NCI-H460 (cell line): Measurements from ENCODE around the gene RSRC1. TPM values are rescaled to one million over a fixed set of nuclear protein-coding genes. Genes with fewer than 3 reads are reported as not detected.
A peak's percentile ranks its signal among the peaks of the same experiment; 100 is the strongest.
"Not testable (repeated sequence)": the region's sequence is repeated elsewhere in the genome, so short reads cannot be mapped to it uniquely, and the experiment has no call there.

ENCODE experiments used
- DNase-seq: peaks from one replicate; pipeline ENCODE4 v3.0.0-alpha.2; 2016; ENCODE audit warnings: low read depth; ENCODE audit errors: extremely low read depth
- total RNA-seq: library from RNA; depleted of rRNA; stranded (reverse); fragments of >200 nt; shearing (Covaris generic); gene quantifications from 2 replicates; pipeline ENCODE4 v1.2.3, GENCODE V29; 2014

RSRC1 gene
- total RNA-seq, 1 experiment from 2014 or later = 42.8 TPM

DNA sequence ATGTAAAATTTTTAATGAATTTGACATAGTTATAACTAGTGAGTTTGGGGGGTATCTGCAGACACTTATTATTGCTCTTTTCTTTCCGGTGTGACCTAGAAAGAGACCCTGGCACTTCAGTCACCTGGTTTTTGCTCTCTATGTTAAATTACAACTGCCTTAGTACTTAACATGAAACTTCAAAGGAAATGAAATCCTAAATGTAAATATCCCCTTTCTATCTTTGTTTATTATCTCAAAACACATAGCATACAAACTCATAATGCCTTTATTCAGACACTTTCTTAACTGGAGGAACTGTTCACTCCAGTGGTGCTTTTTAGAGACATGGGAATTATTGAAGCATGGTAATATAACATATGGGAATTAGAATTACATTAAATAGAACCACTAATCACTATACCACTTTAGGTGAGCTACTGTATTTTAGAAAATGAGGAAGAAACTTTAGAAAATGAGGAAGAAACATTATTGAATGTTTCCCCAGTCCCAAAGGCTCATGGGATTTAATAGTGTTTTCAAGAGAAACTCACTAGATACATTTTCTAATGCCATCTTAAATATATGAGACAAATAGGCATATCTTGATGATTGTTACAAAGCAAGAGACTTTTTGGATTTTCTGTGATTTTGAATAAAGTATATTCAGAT, 341.6 kb downstream of the RSRC1 start:
- no peak for DNase-seq

DNA sequence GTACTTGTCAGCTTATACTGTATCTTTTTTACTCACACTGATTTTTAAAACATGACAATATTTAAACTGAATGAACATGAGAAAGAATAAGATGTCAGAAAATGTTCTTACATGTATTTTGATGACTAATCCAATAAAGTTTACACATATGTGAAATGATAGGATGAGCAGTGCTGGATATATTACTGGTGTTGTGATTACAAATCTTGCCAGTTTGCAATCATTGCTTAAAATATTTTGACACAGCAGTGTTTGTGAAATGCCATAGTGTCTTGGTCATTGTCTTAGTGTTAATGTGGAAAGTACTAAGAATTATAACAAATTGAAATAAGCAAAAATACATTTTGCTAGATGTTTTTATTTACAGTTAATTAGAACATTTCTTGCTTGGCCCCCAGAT, 342.4 kb downstream of the RSRC1 start:
- peak; percentile 11 for DNase-seq

DNA sequence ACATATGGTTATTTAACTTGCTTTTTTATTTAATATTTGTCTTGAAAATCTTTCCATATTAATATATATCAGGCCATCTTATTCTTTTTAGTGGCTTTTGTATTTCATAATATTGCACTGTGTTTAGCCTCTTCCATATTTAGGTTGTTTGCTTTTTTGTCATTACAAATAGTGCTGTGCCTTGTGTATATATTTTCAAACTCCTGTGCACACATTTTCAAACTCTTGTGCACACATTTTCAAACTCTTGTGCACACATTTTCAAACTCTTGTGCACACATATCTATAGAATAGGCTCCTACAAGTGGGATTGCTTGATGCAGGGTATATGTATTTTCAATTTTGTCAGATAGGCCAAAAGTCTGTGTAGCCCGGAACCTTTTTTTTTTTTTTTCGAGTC, 343.1 kb downstream of the RSRC1 start:
- no peak for DNase-seq

DNA sequence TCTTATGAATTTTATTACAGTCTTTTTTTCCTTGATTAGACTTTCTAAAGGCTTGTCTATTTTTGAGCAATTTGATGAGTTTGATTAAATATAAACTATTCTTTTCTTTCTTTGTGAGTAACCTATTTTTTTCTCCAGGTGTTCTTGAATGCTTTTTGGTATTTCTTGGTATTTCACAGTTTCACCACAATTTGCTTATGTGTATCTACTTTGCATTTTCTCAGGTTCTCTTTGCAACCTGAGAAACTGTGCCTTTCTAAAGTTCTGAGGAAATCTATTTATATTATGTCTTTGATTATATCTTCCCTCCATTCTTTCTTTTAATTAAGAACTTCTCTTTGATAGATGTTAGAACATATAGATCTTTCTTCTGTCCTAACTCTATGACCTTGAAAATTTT, 344.0 kb downstream of the RSRC1 start:
- DNase-seq = no peak

DNA sequence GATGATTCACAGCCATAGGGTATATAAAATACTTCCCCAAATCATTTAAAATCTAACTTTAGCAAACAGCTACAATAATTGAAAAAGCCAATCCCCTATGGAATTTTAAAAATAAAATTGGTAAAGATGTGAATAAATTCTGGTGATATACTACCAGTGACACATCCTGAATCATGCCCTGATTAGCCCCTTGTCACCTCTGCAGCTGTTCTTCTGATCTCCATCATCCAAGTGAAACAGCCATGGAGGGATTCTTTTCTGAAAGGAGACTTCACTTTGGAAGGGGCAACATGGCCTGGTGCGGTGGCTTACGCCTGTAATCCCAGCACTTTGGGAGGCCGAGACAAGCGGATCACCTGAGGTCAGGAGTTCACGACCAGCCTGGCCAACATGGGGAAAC, 345.5 kb downstream of the RSRC1 start:
- no peak for DNase-seq

DNA sequence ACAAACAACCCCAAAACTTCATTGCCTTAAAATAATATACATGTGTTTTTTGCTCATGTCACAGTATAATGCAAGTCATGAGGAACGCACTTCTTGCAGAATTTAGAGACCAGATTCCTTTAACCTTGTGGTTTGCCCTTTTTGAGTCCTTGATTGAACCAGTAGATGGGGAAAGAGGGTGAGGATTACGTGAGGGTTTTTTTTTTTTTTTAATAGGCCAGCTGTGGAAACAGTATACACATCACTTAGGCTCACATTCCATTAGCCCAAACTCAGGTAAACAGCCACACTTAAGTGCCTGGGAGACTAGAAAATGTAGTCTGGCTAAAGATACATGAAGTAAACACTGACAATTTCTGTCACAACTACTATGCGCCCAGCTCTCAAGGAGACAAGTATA, 346.2 kb downstream of the RSRC1 start:
- no peak for DNase-seq

DNA sequence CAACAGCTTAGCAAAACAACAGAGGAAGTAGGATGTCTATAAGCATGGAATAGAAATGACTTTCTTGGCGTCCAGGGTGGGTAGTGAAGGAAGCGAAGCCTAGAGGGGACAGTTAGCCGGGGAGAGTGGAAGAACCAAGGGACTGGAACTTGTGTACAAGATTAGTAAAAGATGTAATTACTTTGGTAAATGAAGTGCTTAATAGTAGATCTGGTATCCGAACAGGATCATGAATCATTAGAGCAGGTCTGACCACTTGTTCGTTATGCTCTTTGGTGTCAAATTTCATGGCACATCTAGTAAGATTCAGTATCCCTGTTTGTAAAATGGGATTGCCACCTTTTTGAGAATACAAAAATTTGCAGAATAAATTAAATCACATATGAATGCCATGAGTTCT, 348.6 kb downstream of the RSRC1 start:
- no peak for DNase-seq

DNA sequence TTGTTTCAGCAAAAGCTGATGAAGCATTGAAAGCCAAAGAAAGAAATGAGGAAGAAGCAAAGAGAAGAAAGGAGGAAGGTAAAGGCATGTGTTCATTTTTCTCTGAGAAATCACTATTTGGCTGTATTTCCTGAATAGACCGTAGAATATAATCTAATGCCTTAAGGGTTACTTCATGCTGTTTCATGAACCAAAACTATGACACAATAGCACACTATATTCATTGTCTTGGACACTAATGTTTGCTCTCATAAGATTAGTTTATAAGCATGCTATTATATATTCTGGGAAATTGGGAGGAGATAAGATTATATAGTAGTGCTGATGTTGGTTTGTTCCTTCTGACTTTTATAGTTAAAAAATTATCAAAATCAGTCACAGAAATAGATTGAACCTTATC, 351.0 kb downstream of the RSRC1 start:
- DNase-seq = no peak

DNA sequence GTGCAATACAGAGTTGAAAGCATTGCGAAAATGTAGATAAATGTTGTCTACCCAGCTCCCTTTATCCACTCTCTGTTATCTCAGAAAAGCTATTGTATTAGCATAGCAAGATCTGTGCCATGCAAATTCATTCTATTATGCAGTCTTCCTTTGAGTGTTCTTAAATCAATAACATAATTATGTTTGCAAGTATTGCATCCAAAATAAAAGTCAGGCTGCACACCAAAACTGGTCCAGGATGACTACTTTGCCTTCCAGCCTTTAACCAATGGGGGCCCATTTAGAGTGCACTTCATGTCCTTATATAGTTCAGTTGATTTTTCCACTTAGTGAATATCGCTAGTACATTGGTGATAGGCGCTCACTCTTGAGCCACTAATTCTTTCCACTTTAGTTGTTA, 353.7 kb downstream of the RSRC1 start:
- no peak for DNase-seq

DNA sequence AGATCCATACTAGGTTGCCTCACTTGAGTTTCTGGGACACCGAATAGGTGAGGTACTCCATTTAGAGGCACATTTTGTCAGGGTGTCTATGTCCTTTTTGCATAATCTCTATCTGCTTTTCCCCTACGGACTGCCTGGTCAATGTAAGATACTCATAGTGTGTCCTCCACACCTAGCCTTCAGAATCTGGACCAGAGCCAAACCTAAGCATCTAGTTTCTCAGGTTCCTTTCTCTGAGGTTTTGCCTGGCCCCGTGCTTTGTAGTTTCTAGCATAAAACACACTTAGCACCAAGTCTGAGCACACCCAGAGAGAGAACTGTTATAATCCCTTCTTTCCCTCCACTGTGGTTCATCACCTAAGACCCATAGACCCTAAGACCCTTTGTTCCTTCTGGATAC, 355.2 kb downstream of the RSRC1 start:
- DNase-seq = no peak

DNA sequence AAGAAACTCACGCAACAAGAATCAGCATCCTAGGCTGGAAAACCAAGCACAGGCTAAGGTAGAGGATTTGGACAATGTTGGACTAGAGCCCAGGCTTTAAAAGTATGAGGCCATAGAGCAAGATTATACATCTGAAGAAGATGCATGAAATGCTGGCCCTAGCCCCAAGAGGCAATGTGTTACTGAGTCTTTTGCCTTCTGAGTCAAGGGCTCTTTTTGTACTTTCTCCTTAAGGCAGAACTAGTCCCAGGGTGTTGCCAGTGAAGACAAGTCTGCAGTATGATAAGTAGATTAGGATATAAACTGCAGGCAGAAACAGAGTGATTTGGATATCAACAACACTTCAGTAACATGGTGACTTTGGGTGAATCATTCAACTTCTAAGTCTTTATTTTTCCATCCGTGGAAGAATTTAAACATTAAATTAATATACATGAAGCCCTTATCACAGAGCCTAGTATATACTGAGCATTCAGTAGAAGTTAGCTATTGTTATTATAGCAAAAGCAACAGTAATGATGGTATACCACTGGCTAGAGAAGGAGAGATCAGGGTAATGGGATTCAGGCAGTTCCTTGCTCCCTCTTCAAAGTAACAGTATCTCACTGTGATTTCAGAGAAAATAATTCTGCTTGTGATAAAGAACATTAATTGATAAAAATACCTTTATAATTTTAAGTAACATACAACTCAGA, 361.2 kb downstream of the RSRC1 start:
- DNase-seq = no peak

DNA sequence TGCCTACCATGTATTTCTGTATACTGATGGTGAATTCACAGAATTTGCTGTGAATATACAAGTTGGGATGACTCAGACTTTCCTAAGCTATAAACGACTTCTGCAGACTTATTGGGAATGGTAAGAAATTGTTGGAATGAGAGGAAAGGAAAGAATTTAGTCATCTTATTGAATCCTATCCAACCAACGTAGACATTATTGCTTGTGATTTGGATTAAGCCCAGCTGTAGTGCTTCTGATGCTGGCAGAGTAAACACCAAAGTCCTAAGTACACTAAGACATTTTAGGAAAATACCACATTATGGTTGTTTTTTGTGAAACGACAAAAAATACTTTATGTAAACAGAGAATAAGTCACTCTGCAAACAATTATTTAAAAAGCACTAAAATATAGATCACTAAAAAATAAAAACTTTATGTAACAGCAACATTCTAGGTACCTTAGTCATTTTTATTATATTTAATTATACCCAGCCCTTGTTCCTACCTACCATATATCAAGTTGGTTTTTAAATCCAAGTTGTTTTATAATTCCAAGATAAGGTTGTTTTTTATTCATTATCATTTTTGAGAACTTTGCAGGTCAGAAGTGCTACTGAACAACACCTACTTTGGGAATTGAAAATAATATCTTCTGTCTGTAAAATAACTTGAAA, 361.9 kb downstream of the RSRC1 start:
- DNase-seq = no peak

DNA sequence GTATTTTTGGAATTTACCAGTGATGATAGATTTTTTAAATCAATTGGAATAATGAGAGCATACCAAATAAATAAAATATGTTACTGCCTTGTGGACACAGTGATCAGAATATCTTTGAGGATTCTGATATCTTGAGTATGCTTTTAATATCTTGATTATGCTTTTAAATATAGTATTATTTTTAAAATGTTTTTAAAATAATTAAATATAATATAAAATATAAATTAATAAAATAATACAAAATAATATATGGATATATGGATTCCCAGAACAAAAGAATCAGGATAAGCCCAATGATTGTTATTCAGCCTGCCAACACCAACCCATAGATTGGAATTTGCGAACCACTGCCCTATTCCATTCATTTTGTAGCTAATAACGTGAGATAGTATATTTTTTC, 369.2 kb downstream of the RSRC1 start:
- no peak for DNase-seq

DNA sequence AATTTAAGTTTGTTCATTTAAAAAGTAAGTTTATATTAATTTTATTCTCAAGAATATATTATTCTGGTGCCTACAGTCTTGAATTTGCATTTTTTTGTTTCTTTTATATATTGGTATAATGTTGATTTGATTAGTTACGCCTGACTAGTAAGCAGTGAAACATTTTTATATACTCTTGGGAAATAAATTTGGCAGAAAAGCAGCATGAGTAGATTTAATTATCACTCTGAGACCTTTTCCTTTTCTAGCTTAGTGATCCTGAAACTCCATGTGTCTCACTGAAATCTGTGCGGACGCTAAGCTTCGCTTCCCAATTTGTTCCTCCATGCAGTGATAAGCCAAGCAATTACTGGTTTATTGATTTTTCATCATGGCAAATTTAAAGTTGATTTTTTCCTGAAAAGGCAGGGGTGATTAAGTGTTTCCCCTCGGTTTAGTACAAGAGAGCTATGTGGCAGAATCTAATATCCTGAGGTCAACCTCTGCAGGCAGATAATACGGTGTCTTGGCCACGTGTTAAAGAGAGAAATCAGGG, 373.9 kb downstream of the RSRC1 start:
- DNase-seq = no peak

DNA sequence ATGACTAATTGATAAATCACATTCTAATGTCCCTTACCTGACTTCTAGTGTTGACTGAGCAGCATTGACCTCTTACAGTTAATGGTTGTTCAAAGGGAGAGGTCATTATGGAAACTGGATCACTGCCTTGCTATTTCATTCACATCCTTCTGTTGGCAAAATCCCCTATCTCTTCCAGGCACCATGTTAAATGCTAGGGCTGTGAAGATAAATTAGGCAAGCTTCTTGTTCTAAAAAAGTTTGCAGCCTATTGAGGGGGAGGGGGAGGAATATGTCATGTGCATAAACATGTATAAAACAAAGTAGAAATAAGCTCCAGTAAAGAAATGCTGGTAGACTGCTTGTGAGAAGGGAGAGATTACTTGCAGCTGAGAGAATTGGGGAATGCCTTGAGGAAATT, 376.3 kb downstream of the RSRC1 start:
- DNase-seq = no peak

DNA sequence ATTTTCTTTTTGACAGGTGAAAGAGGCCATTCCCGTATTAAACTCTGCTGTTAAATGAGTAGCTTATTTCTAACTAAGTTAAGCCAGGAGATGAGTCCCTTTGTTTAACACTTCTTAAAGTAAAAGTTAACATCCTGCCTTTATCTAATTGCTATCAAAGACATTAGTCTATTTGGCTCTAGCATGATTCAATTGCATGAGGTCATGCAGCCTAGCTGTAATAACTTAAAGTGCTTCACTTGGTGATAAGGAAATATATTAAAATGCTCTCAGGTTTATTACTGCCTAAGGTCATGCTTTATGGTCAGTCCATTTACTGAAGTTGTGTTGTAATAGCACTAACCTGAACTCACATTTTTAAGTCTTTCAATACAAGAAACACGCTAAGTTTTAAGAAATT, 378.8 kb downstream of the RSRC1 start:
- no peak for DNase-seq

DNA sequence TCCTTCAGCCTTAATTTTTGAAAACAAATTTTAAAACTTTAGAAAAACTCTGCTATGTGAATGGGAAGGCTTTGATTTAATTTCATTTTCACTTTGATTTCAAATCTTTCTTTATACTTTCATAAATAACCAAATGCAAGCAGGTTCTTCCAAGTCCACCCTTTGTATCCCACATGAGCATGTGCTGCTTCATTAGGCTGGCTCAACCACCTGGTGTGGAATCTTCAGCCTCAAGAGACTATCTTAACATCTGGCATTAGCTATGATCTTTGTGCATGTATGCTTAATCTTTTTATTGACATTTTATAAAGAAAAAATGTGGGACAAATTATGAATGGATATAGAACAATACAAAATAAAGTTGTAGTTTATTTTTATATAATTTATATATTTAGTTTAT, 379.3 kb downstream of the RSRC1 start:
- no peak for DNase-seq

DNA sequence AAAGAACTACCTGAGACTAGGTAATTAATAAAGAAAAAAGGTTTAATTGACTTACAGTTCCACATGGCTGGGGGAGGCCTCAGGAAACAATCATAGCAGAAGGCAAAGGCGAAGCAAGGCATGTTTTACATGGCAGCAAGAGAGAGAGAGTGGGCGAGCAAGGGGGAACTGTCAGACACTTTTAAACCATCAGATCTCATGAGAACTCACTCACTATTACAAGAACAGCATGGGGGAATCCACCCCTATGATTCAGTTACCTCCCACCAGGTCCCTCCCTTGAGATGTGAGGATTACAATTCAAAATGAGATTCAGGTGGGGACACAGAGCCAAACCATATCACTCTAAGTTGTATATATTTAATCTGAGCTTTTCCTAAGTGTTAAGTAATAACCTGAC, 382.1 kb downstream of the RSRC1 start:
- DNase-seq = no peak

DNA sequence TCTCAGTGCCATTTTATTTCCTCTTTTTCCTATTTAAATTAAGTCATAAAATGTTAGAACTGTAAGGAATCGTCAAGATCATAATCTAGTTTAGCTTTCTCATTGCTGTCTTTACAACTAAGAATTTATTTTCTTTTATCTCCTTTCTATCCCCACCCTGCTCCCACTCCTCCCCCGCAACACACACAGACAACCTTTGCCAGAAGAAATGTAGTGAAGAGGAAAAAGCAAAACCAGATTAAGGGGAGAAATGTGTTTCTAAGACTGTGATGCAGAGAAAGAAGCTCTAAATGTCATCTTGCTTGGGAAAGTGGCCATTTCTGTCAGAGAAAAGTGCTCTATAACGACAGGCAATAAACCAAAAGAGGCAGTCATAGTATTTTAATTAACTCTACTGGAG, 382.8 kb downstream of the RSRC1 start:
- no peak for DNase-seq

DNA sequence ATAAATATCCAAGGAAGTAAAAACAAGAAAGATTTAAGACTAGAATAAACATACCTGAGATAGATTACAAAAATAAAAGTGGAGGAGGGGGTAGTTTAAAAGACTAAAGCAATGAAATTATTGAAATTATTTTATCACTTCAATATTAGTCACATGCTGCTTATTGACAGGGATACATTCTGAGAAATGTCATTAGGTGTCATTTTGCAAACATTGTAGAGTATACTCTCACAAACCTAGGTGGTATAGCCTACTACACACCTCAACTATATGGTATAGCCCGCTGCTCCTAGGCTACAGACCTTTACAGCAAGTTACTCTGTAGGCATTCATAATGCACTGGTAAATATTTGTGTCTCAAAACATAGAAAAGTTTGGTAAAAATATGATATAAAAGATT, 384.0 kb downstream of the RSRC1 start:
- DNase-seq = no peak

DNA sequence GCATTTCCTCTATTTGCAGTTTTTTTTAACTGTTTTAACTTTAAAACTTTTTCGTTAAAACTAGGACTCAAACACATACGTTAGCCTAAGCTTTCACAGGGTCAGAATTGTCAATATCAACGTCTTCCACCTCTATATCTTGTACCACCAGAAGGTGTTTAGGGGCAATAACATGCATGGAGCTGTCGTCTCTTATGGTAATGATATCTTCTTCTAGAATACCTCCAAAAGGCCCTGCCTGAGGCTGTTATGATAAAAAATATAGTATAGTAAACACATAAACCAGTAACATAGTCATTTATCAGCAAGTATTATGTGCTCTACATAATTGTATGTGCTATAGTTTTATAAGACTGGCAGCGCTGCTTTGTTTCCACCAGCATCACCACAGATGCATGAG, 384.8 kb downstream of the RSRC1 start:
- DNase-seq = no peak

DNA sequence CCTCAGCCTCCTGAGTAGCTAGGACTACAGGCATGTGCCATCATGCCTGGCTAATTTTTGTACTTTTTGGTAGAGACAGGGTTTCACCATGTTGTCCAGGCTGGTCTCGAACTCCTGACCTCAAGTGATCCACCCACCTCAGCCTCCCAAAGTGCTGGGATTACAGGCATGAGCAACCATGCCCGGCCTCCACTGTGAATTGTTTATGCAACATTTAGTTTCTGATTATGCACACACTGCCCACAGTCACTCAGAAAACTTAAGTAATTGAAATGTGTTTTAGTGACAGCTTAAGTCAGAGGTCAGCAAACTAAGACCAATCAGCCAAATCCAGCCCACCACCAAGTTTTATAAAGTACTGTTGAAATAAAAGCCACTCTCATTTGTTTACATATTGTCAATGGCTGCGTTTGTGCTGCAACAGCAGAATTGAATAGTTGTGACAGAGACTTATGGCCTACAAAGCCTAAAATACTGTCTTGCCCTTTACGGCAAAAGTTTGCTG, 385.6 kb downstream of the RSRC1 start:
- not testable (repeated sequence) for DNase-seq
